Ovary (tissue), 9 donors: ENCODE measurements around the gene CCDC136. TPM values are rescaled to one million over a fixed set of nuclear protein-coding genes. Genes with fewer than 3 reads are reported as not detected.

Experiments
- DNase-seq, 5 donors: peaks; one replicate each; pipeline ENCODE4 v3.0.0-alpha.2; 2019 to 2020
- H3K27ac ChIP-seq, 2 donors: fragments of 200-600 bp; one replicate each; pipeline versions ENCODE4 v1.5.1 to v1.8.0; 2019 to 2022
- H3K27me3 ChIP-seq: fragments of 200-600 bp; one replicate; pipeline ENCODE4 v1.8.0; 2022
- H3K36me3 ChIP-seq: fragments of 200-600 bp; sonication (generic); one replicate; pipeline ENCODE4 v1.5.1; 2019
- H3K4me1 ChIP-seq: one replicate; pipeline ENCODE4 v1.8.1; 2013; ENCODE audit warnings: mild to moderate bottlenecking, moderate library complexity; ENCODE audit not compliant: insufficient read depth
- H3K4me3 ChIP-seq: fragments of 200-600 bp; sonication (generic); one replicate; pipeline ENCODE4 v1.5.1; 2017
- H3K9me3 ChIP-seq, 2 donors: fragments of 200-600 bp in 1 of 2; sonication (generic) in 1 of 2; one replicate each; pipeline versions ENCODE4 v1.5.1 to v1.8.1; 2013 to 2019; ENCODE audit warnings: mild to moderate bottlenecking in 1 of 2, moderate library complexity in 1 of 2
- CTCF ChIP-seq, 3 donors: fragments of 450-650 bp in 2 of 3; fragments of 200-600 bp in 1 of 3; IDR thresholded peaks; one replicate each; pipeline versions ENCODE4 v1.5.1 to v1.8.0; 2016 to 2022; ENCODE audit warnings: antibody characterized with exemption in 3 of 3, mild to moderate bottlenecking in 1 of 3
- EP300 ChIP-seq: sonication (generic); formaldehyde crosslinking; IDR thresholded peaks from one replicate; pipeline ENCODE4 v1.6.1; 2017; ENCODE audit warnings: antibody characterized with exemption
- POLR2A ChIP-seq: fragments of 450-650 bp; IDR thresholded peaks from one replicate; pipeline ENCODE4 v1.6.1; 2017; ENCODE audit warnings: antibody characterized with exemption, mild to moderate bottlenecking, moderate library complexity
- WGBS, 3 donors: extraction: QIAGEN DNeasy Blood & Tissue Kit in 1 of 3; methylation state at CpG; one replicate each; pipeline versions ENCODE4 v1.1.5 to v1.1.7; 2013 to 2017; 5-methylcytosine and 5-hydroxymethylcytosine counted together
- intact Hi-C, 4 donors: fragments of 100-400 bp; cut with DNase I; formaldehyde crosslinking; loops; one replicate each; pipeline versions ENCODE4 v1.11.0 to v1.15.1; 2022 to 2023
- polyA plus RNA-seq, 2 donors: library from polyadenylated mRNA; stranded (reverse); fragments of 200-250 nt in 1 of 2; fragments of 350-450 nt in 1 of 2; fragmentation: Illumina TruSeq in 1 of 2; extraction: RNeasy Lipid Tissue Mini Kit (QIAGEN cat#74804) in 1 of 2; gene quantifications; one replicate each; pipeline ENCODE4 v1.2.3, GENCODE V29; 2013 to 2014
- total RNA-seq, 7 donors: library from RNA; depleted of rRNA in 2 of 7; stranded (reverse); fragments of >200 nt in 2 of 7; fragmentation: NEBNext Ultra II Directional in 3 of 7; extraction: Animal tissue kit (Norgen Biotek cat#: 25700) in 3 of 7; gene quantifications; one replicate each; pipeline versions ENCODE4 v1.1.0 to v1.2.4, GENCODE V29; 2016 to 2023
- donor health status: DM: no; HTN: no; CAD: no; lungs with moderate emphysema.
- donor health status: DM: no; HTN: no; CAD: no.
- donor health status: Bipolar disorder and iron deficiency.
- donor health status: DM: yes; HTN: yes; CAD: no.
- donor health status: DM: no; HTN: no; CAD: no.
- donor health status: DM: yes; HTN: yes; CAD: no.

The CCDC136 gene
- total and polyA plus RNA-seq, 9 donors, result 2.4 to 14.0 (median 5.8) TPM

GRCh38 chr7:128845475-128845874 is 53.7 kb downstream of the CCDC136 start:
- DNase-seq, result no peak
- TF ChIP-seq POLR2A, result no peak
- TF ChIP-seq CTCF (IDR thresholded peaks at IDR 0.05), result no peak
- TF ChIP-seq EP300, result no peak
- Histone ChIP-seq H3K27ac (no peak overlapping the region), H3K4me1 (no peaks in the 10 kb centered on the region), H3K9me3 (no peaks in the 10 kb centered on the region), H3K4me3 (no peak overlapping the region), H3K36me3 (no peaks in the 10 kb centered on the region), H3K27me3 (no peaks in the 10 kb centered on the region)
- intact Hi-C loops, result no loop called here
- 79 to 88% (median 83%) methylated on average over 5 of the region's 5 CpGs for WGBS, 3 donors

GRCh38 chr7:128845987-128846386 is 54.2 kb downstream of the CCDC136 start:
- 84 to 86% (median 84%) methylated on average over 19 of the region's 19 CpGs for WGBS, 3 donors
- H3K4me3 ChIP-seq, result no peak overlapping the region
- H3K9me3 ChIP-seq, result no peaks in the 10 kb centered on the region
- no peaks in the 10 kb centered on the region for H3K36me3 ChIP-seq
- intact Hi-C loops, result no loop called here
- no peak overlapping the region for H3K27ac ChIP-seq
- no peaks in the 10 kb centered on the region for H3K4me1 ChIP-seq
- TF ChIP-seq POLR2A (no peak), EP300 (no peak), CTCF (IDR thresholded peaks at IDR 0.05) (no peak)
- DNase-seq, result no peak
- no peaks in the 10 kb centered on the region for H3K27me3 ChIP-seq

- intact Hi-C loops, result no loop called here
- no peaks in the 10 kb centered on the region for H3K36me3 ChIP-seq
- 84 to 91% (median 84%) methylated on average over 14 of the region's 14 CpGs for WGBS, 3 donors
These were observed 55.1 kb downstream of the CCDC136 start for GRCh38 chr7:128846781-128847444.

GRCh38 chr7:128847721-128848211 is 56.0 kb downstream of the CCDC136 start:
- Histone ChIP-seq H3K4me3 (no peak overlapping the region), H3K27me3 (no peaks in the 10 kb centered on the region), H3K27ac (no peak overlapping the region), H3K36me3 (no peaks in the 10 kb centered on the region), H3K9me3 (no peaks in the 10 kb centered on the region), H3K4me1 (no peaks in the 10 kb centered on the region)
- TF ChIP-seq CTCF (IDR thresholded peaks at IDR 0.05) (no peak), POLR2A (no peak), EP300 (no peak)
- intact Hi-C loops, result no loop called here
- 84 to 94% (median 90%) methylated on average over 16 to 17 of the region's 17 CpGs for WGBS, 3 donors
- no peak for DNase-seq

More at GRCh38 chr7:128846781-128847444, 55.1 kb downstream of the CCDC136 start:
- Histone ChIP-seq H3K4me1 (no peaks in the 10 kb centered on the region), H3K27ac (no peak overlapping the region), H3K4me3 (no peak overlapping the region), H3K9me3 (no peaks in the 10 kb centered on the region), H3K27me3 (no peaks in the 10 kb centered on the region)
- TF ChIP-seq EP300 (no peak), POLR2A (no peak), CTCF (IDR thresholded peaks at IDR 0.05) (no peak)
- no peak for DNase-seq
